Measurements from ENCODE around the gene PPP6C. TPM values are rescaled to one million over a fixed set of nuclear protein-coding genes. Genes with fewer than 3 reads are reported as not detected.
"Not testable (repeated sequence)": the region's sequence is repeated elsewhere in the genome, so short reads cannot be mapped to it uniquely, and the experiment has no call there.

PPP6C gene
- total RNA-seq, 1 experiment from 2014 or later = 40.5 TPM

DNA sequence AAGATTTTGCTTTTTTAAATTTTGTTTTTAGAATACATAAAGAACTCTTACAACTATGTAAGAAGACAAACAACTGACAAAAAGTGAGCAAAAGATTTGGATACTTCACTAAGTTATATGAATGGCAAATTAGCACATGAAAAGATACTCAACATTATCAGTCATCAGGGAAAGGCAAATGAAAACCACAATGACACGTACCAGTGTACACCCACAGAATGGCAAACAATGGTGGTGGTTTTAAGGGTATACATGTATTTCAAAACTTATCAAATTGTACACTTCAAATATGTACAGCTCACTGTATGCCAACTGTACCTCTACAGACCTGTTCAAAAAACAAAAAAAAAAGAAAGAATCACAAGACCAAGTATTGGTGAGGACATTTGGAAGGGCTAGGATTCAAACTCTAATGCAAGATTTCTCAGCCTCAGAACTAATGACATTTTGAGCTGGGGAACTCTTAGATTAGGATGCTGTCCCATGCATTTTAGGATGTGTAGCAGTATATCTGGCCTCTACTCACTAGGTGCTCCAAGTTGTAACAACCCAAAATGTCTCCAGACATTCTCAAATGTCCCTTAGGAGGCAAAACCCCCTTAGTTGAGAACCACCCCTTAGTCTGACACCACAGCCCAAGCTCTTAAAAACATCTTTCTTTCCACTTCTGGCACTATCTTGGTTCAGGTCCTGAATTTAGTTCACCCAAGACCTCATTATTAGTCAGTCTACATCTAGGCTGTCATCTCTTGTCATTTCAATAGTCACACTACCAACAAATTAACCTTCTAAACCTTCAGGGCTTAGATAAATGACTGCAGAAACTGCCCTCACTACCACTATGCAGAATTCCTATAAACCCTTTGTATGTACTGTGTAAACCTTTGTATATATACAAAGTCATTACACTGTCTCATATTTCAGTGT lies 55.9 kb downstream of the PPP6C start:
- Histone ChIP-seq H3K79me2 (ENCODE audit: low read length) (peaks cover 81% of the 10 kb centered on the region), H3K4me1 (ENCODE audit: low read length) (no peaks in the 10 kb centered on the region), H3K4me2 (ENCODE audit: low read depth, low read length, poor library complexity, severe bottlenecking) (no peak overlapping the region), H2AFZ (ENCODE audit: low read length) (no peak overlapping the region), H3K27me3 (ENCODE audit: low read length) (no peaks in the 10 kb centered on the region), H3K27ac (ENCODE audit: low read length) (no peak overlapping the region), H3K9me3 (ENCODE audit: low read length) (peaks cover 6% of the 10 kb centered on the region), H3K9me2 (replicated peaks; ENCODE audit: insufficient read depth, low read length) (no peaks in the 10 kb centered on the region), H3K4me3 (ENCODE audit: low read length) (no peak overlapping the region), H3K9ac (ENCODE audit: low read length) (no peak overlapping the region), H4K20me1 (ENCODE audit: insufficient read depth, low read depth, low read length) (no peaks in the 10 kb centered on the region), H3K36me3 (ENCODE audit: insufficient read depth, low read length) (peaks cover 11% of the 10 kb centered on the region; the same call in 1 of the 2 replicates)
- no peak for DNase-seq

GRCh38 chr9:125131778-125132177 lies 57.8 kb downstream of the PPP6C start:
- Histone ChIP-seq H3K4me2 (ENCODE audit: low read depth, low read length, poor library complexity, severe bottlenecking) (no peak overlapping the region), H3K4me3 (ENCODE audit: low read length) (no peak overlapping the region), H3K4me1 (ENCODE audit: low read length) (peaks cover 9% of the 10 kb centered on the region), H2AFZ (ENCODE audit: low read length) (no peak overlapping the region), H3K27ac (ENCODE audit: low read length) (no peak overlapping the region), H4K20me1 (ENCODE audit: insufficient read depth, low read depth, low read length) (no peaks in the 10 kb centered on the region), H3K79me2 (ENCODE audit: low read length) (peaks cover 78% of the 10 kb centered on the region), H3K27me3 (ENCODE audit: low read length) (no peaks in the 10 kb centered on the region), H3K9me3 (ENCODE audit: low read length) (peaks cover 6% of the 10 kb centered on the region), H3K9ac (ENCODE audit: low read length) (no peak overlapping the region), H3K36me3 (ENCODE audit: insufficient read depth, low read length) (peaks cover 11% of the 10 kb centered on the region; the same call in 1 of the 2 replicates), H3K9me2 (replicated peaks; ENCODE audit: insufficient read depth, low read length) (no peaks in the 10 kb centered on the region)
- no peak for DNase-seq

DNA sequence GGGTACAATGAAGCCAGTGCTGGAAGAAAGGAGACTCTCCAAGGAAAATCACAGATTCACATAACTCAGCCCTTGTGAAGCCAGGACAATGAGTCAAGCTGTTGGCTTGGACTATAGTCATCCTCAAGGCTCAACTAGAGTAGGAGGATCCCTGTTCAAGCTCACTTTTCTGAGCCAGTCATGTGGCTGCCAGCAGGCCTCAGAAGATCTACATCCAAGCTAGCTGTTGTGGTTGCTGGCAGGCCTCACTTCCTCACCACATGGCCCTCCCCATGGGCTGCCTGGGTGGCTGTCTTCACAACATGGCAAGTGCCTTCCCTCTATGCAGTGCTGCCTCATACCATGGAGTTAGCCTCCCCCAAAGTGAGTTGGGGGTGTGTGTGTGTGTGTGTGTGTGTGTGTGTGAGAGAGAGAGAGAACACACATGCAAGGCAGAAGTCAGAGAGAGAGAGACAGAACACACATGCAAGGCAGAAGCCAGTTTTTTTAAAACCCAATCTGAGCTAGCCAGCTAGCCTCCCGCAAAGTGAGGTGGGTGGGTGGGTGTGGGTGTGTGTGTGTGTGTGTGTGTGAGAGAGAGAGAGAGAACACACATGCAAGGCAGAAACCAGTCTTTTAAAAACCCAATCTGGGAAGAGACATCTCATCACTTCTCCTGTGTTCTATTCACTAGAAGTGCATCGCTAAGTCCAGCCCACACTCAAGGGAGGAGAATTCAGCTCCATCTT lies 63.4 kb downstream of the PPP6C start:
- Histone ChIP-seq H3K9me2 (replicated peaks; ENCODE audit: insufficient read depth, low read length) (no peaks in the 10 kb centered on the region), H3K4me2 (ENCODE audit: low read depth, low read length, poor library complexity, severe bottlenecking) (no peak overlapping the region), H4K20me1 (ENCODE audit: insufficient read depth, low read depth, low read length) (no peaks in the 10 kb centered on the region), H3K9me3 (ENCODE audit: low read length) (no peaks in the 10 kb centered on the region), H3K27me3 (ENCODE audit: low read length) (no peaks in the 10 kb centered on the region), H3K4me1 (ENCODE audit: low read length) (peaks cover 19% of the 10 kb centered on the region), H2AFZ (ENCODE audit: low read length) (no peak overlapping the region), H3K36me3 (ENCODE audit: insufficient read depth, low read length) (no peaks in the 10 kb centered on the region; the same call in 1 of the 2 replicates), H3K4me3 (ENCODE audit: low read length) (no peak overlapping the region), H3K79me2 (ENCODE audit: low read length) (peaks cover 71% of the 10 kb centered on the region), H3K27ac (ENCODE audit: low read length) (peak overlapping the region; percentile 33; the same call in 1 of the 2 replicates), H3K9ac (ENCODE audit: low read length) (peak overlapping the region; percentile 25; the same call in 1 of the 2 replicates)
- DNase-seq = peak; percentile 72

DNA sequence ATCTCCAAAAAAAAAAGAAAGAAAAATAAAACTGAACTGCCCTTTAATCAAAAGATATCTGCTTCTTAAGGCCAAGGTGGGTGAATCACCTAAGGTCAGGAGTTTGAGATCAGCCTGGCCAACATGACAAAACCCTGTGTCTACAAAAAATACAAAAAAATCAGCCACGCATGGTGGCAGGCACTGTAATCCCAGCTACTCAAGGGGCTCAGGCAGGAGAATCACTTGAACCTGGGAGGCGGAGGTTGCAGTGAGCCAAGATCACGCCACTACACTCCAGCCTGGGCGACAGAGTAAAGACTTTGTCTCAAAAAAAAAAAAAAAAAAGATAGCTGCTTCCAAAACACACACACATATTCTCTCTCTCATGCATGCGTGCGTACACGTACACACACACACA lies 64.1 kb downstream of the PPP6C start:
- Histone ChIP-seq H3K79me2 (ENCODE audit: low read length) (peaks cover 76% of the 10 kb centered on the region), H3K9me2 (replicated peaks; ENCODE audit: insufficient read depth, low read length) (no peaks in the 10 kb centered on the region), H3K4me2 (ENCODE audit: low read depth, low read length, poor library complexity, severe bottlenecking) (no peak overlapping the region), H3K9ac (ENCODE audit: low read length) (no peak overlapping the region), H3K27me3 (ENCODE audit: low read length) (no peaks in the 10 kb centered on the region), H3K9me3 (ENCODE audit: low read length) (no peaks in the 10 kb centered on the region), H4K20me1 (ENCODE audit: insufficient read depth, low read depth, low read length) (no peaks in the 10 kb centered on the region), H3K4me3 (ENCODE audit: low read length) (no peak overlapping the region), H3K36me3 (ENCODE audit: insufficient read depth, low read length) (no peaks in the 10 kb centered on the region; the same call in 1 of the 2 replicates), H2AFZ (ENCODE audit: low read length) (no peak overlapping the region), H3K27ac (ENCODE audit: low read length) (no peak overlapping the region), H3K4me1 (ENCODE audit: low read length) (peaks cover 19% of the 10 kb centered on the region)
- no peak for DNase-seq

DNA sequence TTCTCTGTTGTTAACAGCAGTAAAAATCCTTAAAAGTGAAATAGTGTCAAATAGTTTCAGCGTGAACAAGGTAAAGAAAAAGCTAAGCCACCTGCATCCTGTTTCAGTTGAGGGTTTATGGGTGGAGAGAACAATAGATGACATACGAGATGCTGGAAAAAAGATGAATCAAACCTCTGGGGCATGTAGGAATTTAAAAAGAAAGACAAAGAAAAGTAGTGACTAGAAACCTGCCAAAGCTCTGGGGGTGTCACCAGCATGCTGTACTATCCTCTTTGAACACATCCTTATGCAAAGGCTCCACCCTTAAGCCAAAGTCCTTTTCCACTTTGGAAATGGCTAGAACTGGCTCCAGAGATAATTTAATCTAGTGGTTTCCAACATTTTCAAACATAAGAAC lies 68.5 kb downstream of the PPP6C start:
- no peak overlapping the region for H3K9ac ChIP-seq (ENCODE audit: low read length)
- H3K9me2 ChIP-seq (replicated peaks; ENCODE audit: insufficient read depth, low read length) = no peaks in the 10 kb centered on the region
- H3K27me3 ChIP-seq (ENCODE audit: low read length) = no peaks in the 10 kb centered on the region
- H2AFZ ChIP-seq (ENCODE audit: low read length) = no peak overlapping the region
- DNase-seq = no peak
- H3K9me3 ChIP-seq (ENCODE audit: low read length) = no peaks in the 10 kb centered on the region
- H3K27ac ChIP-seq (ENCODE audit: low read length) = no peak overlapping the region
- H3K4me3 ChIP-seq (ENCODE audit: low read length) = no peak overlapping the region
- no peak overlapping the region for H3K4me2 ChIP-seq (ENCODE audit: low read depth, low read length, poor library complexity, severe bottlenecking)
- no peaks in the 10 kb centered on the region for H4K20me1 ChIP-seq (ENCODE audit: insufficient read depth, low read depth, low read length)
- H3K4me1 ChIP-seq (ENCODE audit: low read length) = peaks cover 4% of the 10 kb centered on the region
- H3K79me2 ChIP-seq (ENCODE audit: low read length) = peaks cover 64% of the 10 kb centered on the region
- peaks cover 4% of the 10 kb centered on the region for H3K36me3 ChIP-seq (ENCODE audit: insufficient read depth, low read length)

DNA sequence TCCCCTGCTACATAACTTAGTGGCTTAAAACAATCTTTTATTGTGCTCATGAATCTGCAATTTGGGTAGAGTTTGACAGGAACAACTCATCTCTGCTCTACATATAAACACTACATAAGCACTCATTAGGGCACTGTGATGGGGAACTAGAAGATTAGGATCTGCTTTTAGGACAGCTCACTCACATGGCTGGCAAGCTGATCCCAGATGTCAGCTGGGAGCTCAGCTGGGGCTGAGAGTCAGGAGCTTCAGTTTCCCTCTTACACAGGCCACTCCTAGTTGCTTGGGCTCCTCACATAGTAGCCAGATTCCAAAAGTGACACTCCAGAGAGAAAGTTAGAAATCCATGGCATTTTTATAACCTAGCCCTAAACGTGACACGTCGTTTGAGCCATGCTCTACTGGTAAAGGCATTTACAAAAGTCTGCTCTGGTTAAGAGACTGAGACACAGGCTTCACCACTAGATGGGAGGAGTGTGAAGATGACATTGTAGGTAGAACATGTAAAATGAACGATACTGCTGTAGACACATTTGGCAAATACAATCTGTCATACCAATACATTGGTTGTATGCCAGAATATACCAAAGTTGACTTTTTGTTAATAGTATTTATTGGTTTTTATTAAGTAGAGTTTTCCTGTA lies 69.8 kb downstream of the PPP6C start:
- no peak overlapping the region for H3K9ac ChIP-seq (ENCODE audit: low read length)
- no peaks in the 10 kb centered on the region for H4K20me1 ChIP-seq (ENCODE audit: insufficient read depth, low read depth, low read length)
- H3K4me2 ChIP-seq (ENCODE audit: low read depth, low read length, poor library complexity, severe bottlenecking) = no peak overlapping the region
- no peak overlapping the region for H3K27ac ChIP-seq (ENCODE audit: low read length)
- no peak overlapping the region for H3K4me3 ChIP-seq (ENCODE audit: low read length)
- H3K36me3 ChIP-seq (ENCODE audit: insufficient read depth, low read length) = peaks cover 4% of the 10 kb centered on the region
- H3K27me3 ChIP-seq (ENCODE audit: low read length) = no peaks in the 10 kb centered on the region
- DNase-seq = no peak
- no peak overlapping the region for H2AFZ ChIP-seq (ENCODE audit: low read length)
- no peaks in the 10 kb centered on the region for H3K4me1 ChIP-seq (ENCODE audit: low read length)
- peaks cover 60% of the 10 kb centered on the region for H3K79me2 ChIP-seq (ENCODE audit: low read length)
- H3K9me2 ChIP-seq (replicated peaks; ENCODE audit: insufficient read depth, low read length) = no peaks in the 10 kb centered on the region
- H3K9me3 ChIP-seq (ENCODE audit: low read length) = no peaks in the 10 kb centered on the region

DNA sequence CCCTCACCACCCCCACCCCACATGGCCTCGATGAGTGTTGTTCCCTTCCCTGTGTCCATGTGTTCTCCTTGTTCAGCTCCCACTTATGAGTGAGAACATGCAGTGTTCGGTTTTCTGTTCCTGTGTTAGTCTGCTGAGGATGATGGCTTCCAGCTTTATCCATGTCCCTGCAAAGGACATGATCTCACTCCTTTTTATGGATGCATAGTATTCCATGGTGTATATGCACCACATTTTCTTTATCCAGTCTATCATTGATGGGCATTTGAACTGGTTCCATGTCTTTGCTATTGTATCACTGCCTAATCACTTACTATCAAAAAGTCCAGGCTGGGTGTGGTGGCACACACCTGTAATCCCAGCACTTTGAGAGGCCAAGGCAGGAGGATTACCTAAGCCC lies 70.9 kb downstream of the PPP6C start:
- not testable (repeated sequence) for DNase-seq; H2AFZ ChIP-seq (ENCODE audit: low read length); H3K36me3 ChIP-seq (ENCODE audit: insufficient read depth, low read length); H3K4me2 ChIP-seq (ENCODE audit: low read depth, low read length, poor library complexity, severe bottlenecking); H3K27me3 ChIP-seq (ENCODE audit: low read length); H3K27ac ChIP-seq (ENCODE audit: low read length); H4K20me1 ChIP-seq (ENCODE audit: insufficient read depth, low read depth, low read length); H3K9ac ChIP-seq (ENCODE audit: low read length); H3K4me3 ChIP-seq (ENCODE audit: low read length); H3K4me1 ChIP-seq (ENCODE audit: low read length); H3K9me2 ChIP-seq (replicated peaks; ENCODE audit: insufficient read depth, low read length); H3K9me3 ChIP-seq (ENCODE audit: low read length)
- H3K79me2 ChIP-seq (ENCODE audit: low read length) = peaks cover 58% of the 10 kb centered on the region

DNA sequence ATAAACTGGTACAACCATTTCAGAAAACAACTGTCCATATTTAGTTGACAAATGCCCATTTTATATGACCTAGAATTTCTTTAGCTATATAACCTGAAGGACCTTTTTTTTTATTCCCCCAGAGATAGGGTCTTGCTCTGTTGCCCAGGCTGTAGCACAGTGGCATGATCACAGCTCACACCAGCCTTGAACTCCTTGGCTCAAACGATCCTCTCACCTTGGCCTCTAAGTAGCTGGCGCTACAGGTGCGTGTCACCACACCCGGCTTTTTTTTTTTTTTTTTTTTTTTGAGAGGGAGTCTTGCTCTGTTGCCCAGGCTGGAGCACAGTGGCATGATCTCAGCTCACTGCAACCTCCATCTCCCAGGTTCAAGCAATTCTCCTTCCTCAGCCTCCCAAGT lies 75.1 kb downstream of the PPP6C start:
- not testable (repeated sequence) for H3K4me3 ChIP-seq (ENCODE audit: low read length); H3K36me3 ChIP-seq (ENCODE audit: insufficient read depth, low read length); H3K9ac ChIP-seq (ENCODE audit: low read length); H3K4me1 ChIP-seq (ENCODE audit: low read length); H3K9me2 ChIP-seq (replicated peaks; ENCODE audit: insufficient read depth, low read length); H3K9me3 ChIP-seq (ENCODE audit: low read length); DNase-seq; H2AFZ ChIP-seq (ENCODE audit: low read length); H3K4me2 ChIP-seq (ENCODE audit: low read depth, low read length, poor library complexity, severe bottlenecking); H3K27ac ChIP-seq (ENCODE audit: low read length); H3K27me3 ChIP-seq (ENCODE audit: low read length); H4K20me1 ChIP-seq (ENCODE audit: insufficient read depth, low read depth, low read length)
- peaks cover 65% of the 10 kb centered on the region for H3K79me2 ChIP-seq (ENCODE audit: low read length)

All from Karpas-422 (cell line).